DOHH2 (cell line): ENCODE measurements around the gene PLS3.

ENCODE experiments used
- CTCF ChIP-seq: fragments of 200-600 bp; sonication (generic); IDR thresholded peaks from one replicate; pipeline ENCODE4 v1.5.1; 2014; ENCODE audit warnings: antibody characterized with exemption, mild to moderate bottlenecking, low read depth, low read length; ENCODE audit not compliant: poor library complexity, severe bottlenecking
- EZH2phosphoT487 ChIP-seq: fragments of 200-600 bp; sonication (generic); IDR thresholded peaks from 2 replicates; pipeline ENCODE4 v1.6.1; 2017; ENCODE audit warnings: borderline replicate concordance, mild to moderate bottlenecking, antibody characterized with exemption, low read length, moderate library complexity, mixed read lengths

DNA sequence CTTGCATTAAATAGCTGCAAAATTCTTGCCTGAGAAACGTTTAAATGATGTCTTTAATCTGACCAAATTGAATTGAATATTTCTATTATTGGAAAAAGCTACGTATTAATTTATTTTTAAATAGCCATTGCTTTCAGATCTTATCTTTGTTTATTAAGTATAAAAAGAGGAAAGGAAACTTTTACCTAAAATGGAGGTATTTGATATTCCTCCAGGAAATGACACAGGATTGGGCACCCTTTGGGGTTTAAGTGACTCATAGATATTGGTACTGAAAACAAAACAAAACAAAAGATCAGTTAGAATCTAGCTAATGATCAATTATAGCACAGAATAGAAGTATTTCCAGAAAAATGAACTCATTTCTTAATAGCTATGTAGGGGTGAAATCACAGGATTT is 34.1 kb downstream of the PLS3 start:
- no peak for TF ChIP-seq CTCF
- TF ChIP-seq EZH2phosphoT487 = no peak
